ENCODE measurements around the gene XXYLT1. TPM values are rescaled to one million over a fixed set of nuclear protein-coding genes. Genes with fewer than 3 reads are reported as not detected.

Gene XXYLT1
- total RNA-seq, 1 donor from 2014 or later, result 14.5 TPM

DNA sequence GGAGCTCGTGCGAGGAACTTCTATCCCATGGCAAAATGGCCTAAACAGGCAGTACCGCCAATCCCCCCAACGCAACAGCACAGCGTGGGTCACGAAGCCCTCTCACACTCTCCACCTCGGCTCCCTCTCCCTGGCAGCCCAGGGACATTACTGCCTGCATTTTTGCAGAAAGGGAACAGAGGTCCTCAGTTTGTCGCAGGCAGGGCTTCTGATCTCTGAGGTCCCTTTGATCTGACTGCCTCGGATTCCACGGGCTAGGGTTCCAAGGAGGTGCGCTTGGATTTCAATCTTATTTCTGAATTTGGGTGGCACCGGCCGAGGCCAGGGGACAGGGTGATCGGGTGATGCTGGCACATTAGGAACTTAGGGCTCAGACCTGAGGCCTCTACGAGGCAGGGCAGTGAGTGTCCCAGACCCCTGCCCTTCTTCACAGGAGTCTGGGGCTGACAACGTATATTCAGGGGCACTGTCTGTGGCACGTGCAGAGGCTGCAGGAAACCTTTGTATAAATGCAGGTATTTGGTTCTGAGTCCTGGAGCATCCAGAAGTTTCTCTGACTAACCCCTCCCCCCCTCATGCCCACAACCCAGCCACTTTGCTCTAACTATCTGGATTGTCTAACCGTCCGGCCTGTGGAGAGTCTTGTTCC, 197.9 kb downstream of the XXYLT1 start:
- Histone ChIP-seq H3K36me3 (no peaks in the 10 kb centered on the region), H3K4me3 (no peak overlapping the region), H3K4me1 (no peaks in the 10 kb centered on the region), H3K27ac (no peak overlapping the region), H3K27me3 (no peaks in the 10 kb centered on the region), H3K9me3 (no peaks in the 10 kb centered on the region)
- intact Hi-C loops (cut with DNase I), result no loop called here
- TF ChIP-seq POLR2A (IDR thresholded peaks at IDR 0.05), result no peak
- no peak for TF ChIP-seq POLR2AphosphoS5 (IDR thresholded peaks at IDR 0.05; ENCODE audit: insufficient read depth in 1 of 2, low read depth in 1 of 2)
- TF ChIP-seq, protein P1, sequence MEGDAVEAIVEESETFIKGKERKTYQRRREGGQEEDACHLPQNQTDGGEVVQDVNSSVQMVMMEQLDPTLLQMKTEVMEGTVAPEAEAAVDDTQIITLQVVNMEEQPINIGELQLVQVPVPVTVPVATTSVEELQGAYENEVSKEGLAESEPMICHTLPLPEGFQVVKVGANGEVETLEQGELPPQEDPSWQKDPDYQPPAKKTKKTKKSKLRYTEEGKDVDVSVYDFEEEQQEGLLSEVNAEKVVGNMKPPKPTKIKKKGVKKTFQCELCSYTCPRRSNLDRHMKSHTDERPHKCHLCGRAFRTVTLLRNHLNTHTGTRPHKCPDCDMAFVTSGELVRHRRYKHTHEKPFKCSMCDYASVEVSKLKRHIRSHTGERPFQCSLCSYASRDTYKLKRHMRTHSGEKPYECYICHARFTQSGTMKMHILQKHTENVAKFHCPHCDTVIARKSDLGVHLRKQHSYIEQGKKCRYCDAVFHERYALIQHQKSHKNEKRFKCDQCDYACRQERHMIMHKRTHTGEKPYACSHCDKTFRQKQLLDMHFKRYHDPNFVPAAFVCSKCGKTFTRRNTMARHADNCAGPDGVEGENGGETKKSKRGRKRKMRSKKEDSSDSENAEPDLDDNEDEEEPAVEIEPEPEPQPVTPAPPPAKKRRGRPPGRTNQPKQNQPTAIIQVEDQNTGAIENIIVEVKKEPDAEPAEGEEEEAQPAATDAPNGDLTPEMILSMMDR (IDR thresholded peaks at IDR 0.05), result no peak
- DNase-seq (ENCODE audit: extremely low spot score in 2 of 2), result no peak

DNA sequence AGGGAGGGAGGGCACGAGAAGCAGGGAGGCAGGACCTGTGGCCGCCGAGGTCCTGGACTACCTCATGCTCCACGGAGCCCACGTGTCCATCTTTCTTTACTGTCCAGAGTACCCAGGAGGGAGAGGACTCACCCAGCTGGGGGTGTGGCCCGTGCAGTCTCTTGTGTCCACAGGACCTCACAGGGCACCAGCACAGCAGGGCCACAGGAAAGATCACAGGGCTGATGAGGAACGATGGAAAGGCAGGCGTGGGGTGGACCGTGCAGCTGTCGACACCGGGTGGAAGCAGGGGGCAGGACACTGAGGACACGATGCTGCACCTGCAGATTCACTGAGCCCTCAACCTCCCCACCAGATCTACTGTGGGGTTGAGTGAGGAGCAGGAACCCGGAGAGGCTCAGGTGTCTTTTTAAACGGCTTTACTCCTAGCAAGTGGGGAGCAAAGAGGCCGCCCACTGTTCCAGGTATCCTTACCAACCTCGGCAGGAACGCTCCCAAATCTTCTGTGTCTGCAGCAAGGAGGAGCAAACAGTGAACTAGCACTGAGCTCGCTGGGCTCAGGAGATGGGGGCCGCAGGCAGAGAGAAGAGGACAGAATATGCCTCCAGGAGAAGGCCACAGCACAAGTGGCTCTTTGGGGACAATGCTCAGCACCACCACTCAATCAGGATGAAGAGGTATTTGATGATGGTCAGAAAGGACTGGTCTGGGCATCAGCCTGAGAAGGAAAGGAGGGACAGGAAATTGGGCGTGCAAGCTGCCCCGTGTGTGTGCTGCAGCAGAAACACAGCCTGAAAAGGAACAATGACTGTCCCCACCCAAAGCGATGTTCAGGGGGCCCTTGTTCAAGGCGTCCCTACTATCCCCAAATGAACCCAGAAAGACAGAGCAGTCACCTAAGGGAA, 198.8 kb downstream of the XXYLT1 start:
- no peak overlapping the region for H3K4me3 ChIP-seq
- no peaks in the 10 kb centered on the region for H3K27me3 ChIP-seq
- no peak for DNase-seq (ENCODE audit: extremely low spot score in 2 of 2)
- H3K9me3 ChIP-seq, result no peaks in the 10 kb centered on the region
- H3K36me3 ChIP-seq, result no peaks in the 10 kb centered on the region
- no peak overlapping the region for H3K27ac ChIP-seq
- intact Hi-C loops (cut with DNase I), result no loop called here
- no peaks in the 10 kb centered on the region for H3K4me1 ChIP-seq
- TF ChIP-seq, protein P1 (IDR thresholded peaks at IDR 0.05), result no peak
- no peak for TF ChIP-seq POLR2A (IDR thresholded peaks at IDR 0.05)
- no peak for TF ChIP-seq POLR2AphosphoS5 (IDR thresholded peaks at IDR 0.05; ENCODE audit: insufficient read depth in 1 of 2, low read depth in 1 of 2)

DNA sequence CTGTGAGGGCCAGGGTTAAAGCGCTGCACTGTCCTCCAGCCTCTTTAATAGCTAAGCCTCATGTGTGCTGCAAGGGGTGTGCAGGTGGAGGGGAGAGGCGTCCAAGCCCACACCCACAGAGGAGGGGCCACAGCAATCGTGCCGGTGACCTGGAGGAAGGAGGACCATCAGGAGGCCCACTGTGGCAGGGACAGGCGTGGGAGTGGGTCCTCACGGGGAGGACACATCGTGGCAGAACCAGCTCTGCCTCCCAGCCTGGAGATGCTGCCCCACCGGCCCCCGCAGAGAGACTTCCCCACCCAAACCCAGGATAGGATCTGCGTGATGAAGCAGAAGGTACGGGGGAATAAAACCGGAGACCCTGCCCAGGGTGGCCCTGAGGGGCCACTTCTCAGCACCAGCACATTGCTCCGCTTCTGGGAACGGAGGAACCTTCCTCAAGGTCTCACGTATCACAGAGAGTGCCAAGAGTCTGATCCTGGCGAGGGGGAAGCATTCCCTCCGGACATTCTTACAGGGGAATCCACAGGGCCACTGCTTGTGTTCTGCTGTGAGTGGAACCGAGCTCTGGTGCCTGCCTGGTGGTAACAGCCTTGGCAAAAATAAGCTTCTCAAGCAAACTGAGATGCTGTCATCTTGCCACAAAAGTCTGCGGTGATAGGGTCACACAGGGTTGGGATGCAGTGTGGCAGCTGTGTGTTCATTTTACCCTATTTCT, 199.8 kb downstream of the XXYLT1 start:
- TF ChIP-seq POLR2AphosphoS5 (IDR thresholded peaks at IDR 0.05; ENCODE audit: insufficient read depth in 1 of 2, low read depth in 1 of 2), result no peak
- TF ChIP-seq POLR2A (IDR thresholded peaks at IDR 0.05), result no peak
- TF ChIP-seq, protein P1 (IDR thresholded peaks at IDR 0.05), result no peak
- no peak for DNase-seq (ENCODE audit: extremely low spot score in 2 of 2)
- Histone ChIP-seq H3K27me3 (no peaks in the 10 kb centered on the region), H3K27ac (no peak overlapping the region), H3K36me3 (no peaks in the 10 kb centered on the region), H3K4me1 (no peaks in the 10 kb centered on the region), H3K4me3 (no peak overlapping the region), H3K9me3 (no peaks in the 10 kb centered on the region)
- intact Hi-C loops (cut with DNase I), result no loop called here

DNA sequence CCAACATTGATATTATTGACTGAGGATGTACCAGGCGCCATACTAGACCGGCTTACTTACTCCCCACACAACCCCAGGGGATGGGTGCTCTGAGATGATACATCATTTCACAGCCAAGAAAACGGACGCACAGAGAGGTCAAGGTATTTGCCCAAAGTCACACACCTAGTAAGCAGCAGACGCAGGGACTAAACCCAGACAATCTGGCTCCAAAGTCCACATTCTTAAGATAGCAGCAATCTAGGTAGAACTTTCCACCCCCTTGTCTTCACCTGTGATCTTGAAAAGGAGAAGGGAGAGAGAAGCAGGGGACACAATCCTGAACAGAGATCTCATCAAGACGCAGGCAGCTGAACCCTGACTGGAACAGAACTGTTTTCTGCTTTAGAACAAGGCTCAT, 200.6 kb downstream of the XXYLT1 start:
- Histone ChIP-seq H3K27me3 (no peaks in the 10 kb centered on the region), H3K9me3 (no peaks in the 10 kb centered on the region), H3K27ac (no peak overlapping the region), H3K36me3 (no peaks in the 10 kb centered on the region), H3K4me1 (no peaks in the 10 kb centered on the region), H3K4me3 (no peak overlapping the region)
- TF ChIP-seq, protein P1 (IDR thresholded peaks at IDR 0.05), result no peak
- TF ChIP-seq POLR2AphosphoS5 (IDR thresholded peaks at IDR 0.05; ENCODE audit: insufficient read depth in 1 of 2, low read depth in 1 of 2) (no peak), POLR2A (IDR thresholded peaks at IDR 0.05) (no peak)
- no peak for DNase-seq (ENCODE audit: extremely low spot score in 2 of 2)
- intact Hi-C loops (cut with DNase I), result no loop called here

Data from vagina (tissue), 2 donors.